Natural killer cell (primary cell): ENCODE data around the gene ROBO1. TPM values are rescaled to one million over a fixed set of nuclear protein-coding genes. Genes with fewer than 3 reads are reported as not detected.

Source experiments
- ATAC-seq, 3 donors: fragments of 150-1000 bp in 2 of 3; fragments of 200-7000 bp in 1 of 3; cut with Tn5 transposase; 1 replicate in 1 of 3; 2 replicates in 2 of 3; pipeline ENCODE4 v1.10.0; 2021; ENCODE audit warnings: mild to moderate bottlenecking in 2 of 3, moderate library complexity in 2 of 3
- DNase-seq, 2 donors: peaks; one replicate each; pipeline versions ENCODE4 v3.0.0 to v3.0.0-alpha.2; 2013 to 2021; ENCODE audit warnings: mixed read lengths in 1 of 2
- H3K27ac ChIP-seq: one replicate; pipeline ENCODE4 v1.5.1; 2013; ENCODE audit warnings: mild to moderate bottlenecking, low read length
- H3K27me3 ChIP-seq: one replicate; pipeline ENCODE4 v1.6.1; 2013; ENCODE audit warnings: low read length; ENCODE audit not compliant: control insufficient read depth, insufficient read depth
- H3K36me3 ChIP-seq: one replicate; pipeline ENCODE4 v1.6.1; 2013; ENCODE audit warnings: low read length; ENCODE audit not compliant: control insufficient read depth, insufficient read depth
- H3K4me1 ChIP-seq: one replicate; pipeline ENCODE4 v1.6.1; 2013; ENCODE audit warnings: low read length; ENCODE audit not compliant: control insufficient read depth, insufficient read depth
- H3K4me3 ChIP-seq: one replicate; pipeline ENCODE4 v1.5.1; 2013; ENCODE audit warnings: low read length
- H3K9me3 ChIP-seq: one replicate; pipeline ENCODE4 v1.6.1; 2013; ENCODE audit warnings: low read length; ENCODE audit not compliant: control insufficient read depth, insufficient read depth
- H3K27ac Mint-ChIP-seq, 2 donors: one replicate each; pipeline ENCODE4 v1.8.0; 2022; ENCODE audit warnings: mild to moderate bottlenecking in 2 of 2, mixed read lengths in 2 of 2, moderate library complexity in 1 of 2
- H3K27me3 Mint-ChIP-seq, 2 donors: one replicate each; pipeline ENCODE4 v1.8.0; 2022; ENCODE audit warnings: low read depth in 2 of 2, mixed read lengths in 2 of 2
- H3K36me3 Mint-ChIP-seq: one replicate; pipeline ENCODE4 v1.8.0; 2022; ENCODE audit warnings: mixed read lengths
- H3K4me1 Mint-ChIP-seq, 2 donors: one replicate each; pipeline ENCODE4 v1.8.0; 2022; ENCODE audit warnings: mixed read lengths in 2 of 2
- H3K4me3 Mint-ChIP-seq: one replicate; pipeline ENCODE4 v1.8.0; 2022; ENCODE audit warnings: mild to moderate bottlenecking, moderate library complexity, mixed read lengths
- H3K9me3 Mint-ChIP-seq, 2 donors: one replicate each; pipeline ENCODE4 v1.8.0; 2022; ENCODE audit warnings: mixed read lengths in 2 of 2
- CTCF ChIP-seq: fragments of 200-600 bp; IDR thresholded peaks from one replicate; pipeline ENCODE4 v1.8.0; 2022; ENCODE audit warnings: antibody characterized with exemption
- WGBS: methylation state at CpG from one replicate; pipeline ENCODE4 v1.1.7; 2013; ENCODE audit warnings: missing lambda C conversion rate; ENCODE audit not compliant: insufficient coverage; 5-methylcytosine and 5-hydroxymethylcytosine counted together
- intact Hi-C: fragments of 100-400 bp; cut with micrococcal nuclease; formaldehyde crosslinking; loops from one replicate; pipeline ENCODE4 v1.14.2; 2022
- total RNA-seq, 4 donors: library from RNA; stranded (reverse); fragments of 120-200 nt in 1 of 4; gene quantifications; one replicate each; pipeline versions ENCODE4 v1.2.3 to v1.2.4, GENCODE V29; 2013 to 2022

ROBO1 gene
- total RNA-seq, 3 donors from 2014 or later (not counting 1 experiment from before 2014, with no cell fraction given): 0.07 TPM; not detected in 2

DNA sequence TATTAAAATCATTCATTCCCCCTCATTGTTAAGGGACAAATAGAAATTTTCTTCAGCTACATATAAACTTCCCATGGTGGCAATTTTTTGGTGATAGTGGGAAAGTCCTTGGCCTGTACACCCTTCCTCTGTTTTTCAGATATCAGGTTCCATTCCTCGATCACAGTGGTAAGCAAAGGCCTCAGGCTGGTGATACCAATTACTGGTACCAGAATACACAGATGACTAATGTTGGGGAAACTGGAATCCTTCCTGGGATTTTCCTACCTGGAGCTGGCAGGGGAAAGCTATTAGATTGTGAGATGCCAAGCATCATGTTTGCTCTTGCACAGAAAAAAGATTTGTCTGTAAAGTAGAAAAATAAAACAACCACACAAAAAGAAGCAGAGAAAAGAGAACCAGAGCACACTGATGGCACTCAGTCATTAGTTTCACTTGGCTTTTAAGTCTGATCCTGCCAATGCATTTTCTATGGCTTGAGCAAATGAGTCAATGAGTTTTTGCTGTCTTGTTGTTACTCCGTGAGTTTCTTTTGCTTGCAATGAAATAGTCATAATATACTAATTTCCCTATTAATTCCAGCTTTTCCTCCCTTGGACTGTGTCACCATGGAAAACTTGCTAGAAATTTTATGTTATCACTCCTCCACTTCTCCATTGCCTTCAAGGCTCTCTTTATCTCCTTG is 795.0 kb downstream of the ROBO1 start:
- Histone ChIP-seq H3K36me3 (no peaks in the 10 kb centered on the region), H3K4me3 (no peak overlapping the region), H3K4me1 (no peaks in the 10 kb centered on the region), H3K27me3 (no peaks in the 10 kb centered on the region), H3K27ac (no peak overlapping the region), H3K9me3 (no peaks in the 10 kb centered on the region)
- Mint-ChIP-seq H3K4me3 (no peak overlapping the region), H3K27me3 (no peaks in the 10 kb centered on the region), H3K36me3 (no peaks in the 10 kb centered on the region), H3K4me1 (no peaks in the 10 kb centered on the region), H3K27ac (no peak overlapping the region), H3K9me3 (peaks cover 2 to 13% of the 10 kb centered on the region in 2 donors)
- no peak for TF ChIP-seq CTCF
- intact Hi-C loops: no loop called here
- WGBS: 92% methylated on average over 2 of the region's 2 CpGs
- DNase-seq (no peak), ATAC-seq (no peak)

DNA sequence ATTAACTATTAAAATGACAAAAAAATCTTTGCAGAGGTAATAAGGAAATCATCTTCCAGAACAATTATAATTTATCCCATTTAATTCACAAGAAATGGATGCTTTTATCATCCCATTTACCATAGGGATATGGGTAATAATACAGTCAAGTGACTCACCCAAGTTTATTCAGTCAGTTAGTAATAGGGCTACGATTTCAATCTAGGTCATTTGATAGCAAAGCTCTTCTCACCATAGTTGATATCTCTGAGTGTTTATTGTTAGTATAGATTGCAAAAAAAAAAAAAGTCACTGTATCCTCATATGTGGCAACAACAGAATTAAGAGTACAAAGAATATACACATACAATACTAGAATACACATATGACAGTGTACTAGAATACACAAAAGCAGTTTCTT is 797.1 kb downstream of the ROBO1 start:
- Histone ChIP-seq H3K4me1 (no peaks in the 10 kb centered on the region), H3K9me3 (no peaks in the 10 kb centered on the region), H3K36me3 (no peaks in the 10 kb centered on the region), H3K27ac (no peak overlapping the region), H3K27me3 (no peaks in the 10 kb centered on the region), H3K4me3 (no peak overlapping the region)
- Mint-ChIP-seq H3K27me3 (no peaks in the 10 kb centered on the region), H3K36me3 (no peaks in the 10 kb centered on the region), H3K4me1 (no peaks in the 10 kb centered on the region), H3K4me3 (no peak overlapping the region), H3K9me3 (peaks cover 2 to 9% of the 10 kb centered on the region in 2 donors), H3K27ac (no peak overlapping the region)
- ATAC-seq: no peak
- DNase-seq: no peak
- no CpG with 5 or more reads among the region's 1 CpG for whole genome bisulfite sequencing
- TF ChIP-seq CTCF: no peak
- intact Hi-C loops: no loop called here

GRCh38 chr3:78969483-78969882 is 798.3 kb downstream of the ROBO1 start:
- Mint-ChIP-seq H3K27me3 (no peaks in the 10 kb centered on the region), H3K4me3 (no peak overlapping the region), H3K36me3 (no peaks in the 10 kb centered on the region), H3K27ac (no peak overlapping the region), H3K9me3 (peaks cover 3 to 9% of the 10 kb centered on the region in 2 donors), H3K4me1 (no peaks in the 10 kb centered on the region)
- ATAC-seq: no peak
- H3K36me3 ChIP-seq: no peaks in the 10 kb centered on the region
- no peaks in the 10 kb centered on the region for H3K9me3 ChIP-seq
- no peaks in the 10 kb centered on the region for H3K4me1 ChIP-seq
- intact Hi-C loops: no loop called here
- no peaks in the 10 kb centered on the region for H3K27me3 ChIP-seq
- TF ChIP-seq CTCF: no peak
- WGBS: 91% methylated on average over 2 of the region's 2 CpGs
- DNase-seq: no peak
- H3K27ac ChIP-seq: no peak overlapping the region
- no peak overlapping the region for H3K4me3 ChIP-seq

GRCh38 chr3:78967061-78967460 is 800.7 kb downstream of the ROBO1 start:
- Mint-ChIP-seq H3K9me3 (peaks cover 6% of the 10 kb centered on the region in 2 donors), H3K4me1 (no peaks in the 10 kb centered on the region), H3K27me3 (no peaks in the 10 kb centered on the region), H3K27ac (no peak overlapping the region), H3K4me3 (no peak overlapping the region), H3K36me3 (no peaks in the 10 kb centered on the region)
- Histone ChIP-seq H3K36me3 (no peaks in the 10 kb centered on the region), H3K27ac (no peak overlapping the region), H3K27me3 (no peaks in the 10 kb centered on the region), H3K9me3 (no peaks in the 10 kb centered on the region), H3K4me1 (no peaks in the 10 kb centered on the region), H3K4me3 (no peak overlapping the region)
- no peak for DNase-seq
- WGBS: 73% methylated on average over 1 of the region's 1 CpG
- no peak for ATAC-seq
- intact Hi-C loops: no loop called here
- no peak for TF ChIP-seq CTCF
